ENCODE data around the gene CD180.

- TF ChIP-seq SUZ12 (IDR thresholded peaks at IDR 0.05) (no peak), L3MBTL2 (conservative IDR thresholded peaks at IDR 0.05) (no peak), HDGF (IDR thresholded peaks at IDR 0.05; ENCODE audit: borderline replicate concordance) (no peak), BHLHE40 (IDR thresholded peaks at IDR 0.05; ENCODE audit: borderline replicate concordance) (no peak), FOXK2 (IDR thresholded peaks at IDR 0.05) (no peak)
Measured at GRCh38 chr5:67176936-67177335, 19.7 kb downstream of the CD180 start.

Measured in HEK293T (cell line).